ENCODE results near the gene MGAT5.

DNA sequence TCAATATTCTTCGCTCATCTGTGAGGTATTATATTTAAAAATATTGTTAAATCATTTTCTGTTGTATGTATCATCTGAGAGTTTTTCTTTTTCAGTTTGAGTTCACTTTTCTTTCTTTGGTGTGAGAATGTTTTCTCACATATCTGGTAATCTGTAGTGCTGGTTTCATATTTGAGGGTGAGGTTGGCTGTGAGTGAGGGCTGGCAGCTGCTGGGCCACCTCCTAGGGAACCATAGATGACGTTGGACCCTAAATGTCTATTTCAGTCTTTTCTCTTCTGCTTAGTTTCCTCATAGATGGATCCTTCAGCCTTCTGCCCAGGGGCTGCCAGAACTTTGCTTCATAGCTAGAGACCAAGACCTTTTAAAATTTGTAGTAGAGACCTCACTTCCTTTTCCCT, 33.5 kb downstream of the MGAT5 start:
- TF ChIP-seq, protein P1, sequence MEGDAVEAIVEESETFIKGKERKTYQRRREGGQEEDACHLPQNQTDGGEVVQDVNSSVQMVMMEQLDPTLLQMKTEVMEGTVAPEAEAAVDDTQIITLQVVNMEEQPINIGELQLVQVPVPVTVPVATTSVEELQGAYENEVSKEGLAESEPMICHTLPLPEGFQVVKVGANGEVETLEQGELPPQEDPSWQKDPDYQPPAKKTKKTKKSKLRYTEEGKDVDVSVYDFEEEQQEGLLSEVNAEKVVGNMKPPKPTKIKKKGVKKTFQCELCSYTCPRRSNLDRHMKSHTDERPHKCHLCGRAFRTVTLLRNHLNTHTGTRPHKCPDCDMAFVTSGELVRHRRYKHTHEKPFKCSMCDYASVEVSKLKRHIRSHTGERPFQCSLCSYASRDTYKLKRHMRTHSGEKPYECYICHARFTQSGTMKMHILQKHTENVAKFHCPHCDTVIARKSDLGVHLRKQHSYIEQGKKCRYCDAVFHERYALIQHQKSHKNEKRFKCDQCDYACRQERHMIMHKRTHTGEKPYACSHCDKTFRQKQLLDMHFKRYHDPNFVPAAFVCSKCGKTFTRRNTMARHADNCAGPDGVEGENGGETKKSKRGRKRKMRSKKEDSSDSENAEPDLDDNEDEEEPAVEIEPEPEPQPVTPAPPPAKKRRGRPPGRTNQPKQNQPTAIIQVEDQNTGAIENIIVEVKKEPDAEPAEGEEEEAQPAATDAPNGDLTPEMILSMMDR (IDR thresholded peaks at IDR 0.05) = no peak
- TF ChIP-seq POLR2A (IDR thresholded peaks at IDR 0.05) = no peak
